Epidermal melanocyte (primary cell): Measurements from ENCODE around the gene OR4F6.
"Not testable (repeated sequence)": the region's sequence is repeated elsewhere in the genome, so short reads cannot be mapped to it uniquely, and the experiment has no call there.

ENCODE experiments used
- DNase-seq: peaks from one replicate; pipeline ENCODE4 v3.0.0; 2011; ENCODE audit warnings: low spot score; ENCODE audit not compliant: insufficient read length

Gene OR4F6

GRCh38 chr15:101803209-101803608 lies at the start of gene OR4F6:
Gene OR4F6 (plus strand): TSS chr15:101803509. CDS start chr15:101805720, 2,211 bp downstream.
- no peak for DNase-seq

DNA sequence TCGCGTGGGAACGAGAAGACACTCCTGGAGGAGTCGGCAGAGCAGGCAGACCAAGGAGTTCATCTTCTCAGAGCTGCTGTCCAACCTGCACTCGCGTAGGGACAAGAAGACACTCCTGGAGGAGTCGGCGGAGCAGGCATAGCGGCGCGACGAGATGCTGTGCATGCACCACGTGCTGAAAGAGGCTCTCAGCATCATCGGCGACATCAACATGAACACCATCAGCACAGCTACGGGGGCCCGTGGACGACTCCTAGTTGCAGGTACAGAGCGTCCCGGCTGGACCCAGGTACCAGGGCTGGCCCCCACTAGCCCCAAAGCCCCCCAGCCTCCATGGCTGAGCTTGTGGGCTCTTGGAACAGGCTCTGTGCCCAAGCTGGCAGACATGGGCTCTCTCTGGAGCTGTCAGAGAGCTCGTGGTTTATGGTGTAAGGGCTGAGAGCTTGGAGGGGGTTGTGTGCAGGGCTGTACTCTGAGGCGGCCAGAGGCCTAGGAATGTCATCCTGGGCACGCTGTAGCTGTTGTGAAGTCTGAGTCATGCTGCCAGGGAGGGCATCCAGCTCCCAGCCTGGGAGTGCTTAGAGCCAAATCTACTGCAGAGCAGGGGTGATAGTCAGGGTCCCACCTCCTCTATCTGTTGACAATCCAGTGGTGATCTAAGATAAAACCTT lies 38.5 kb upstream of the OR4F6 start:
- not testable (repeated sequence) for DNase-seq

GRCh38 chr15:101765340-101765671 lies 38.0 kb upstream of the OR4F6 start:
- not testable (repeated sequence) for DNase-seq

- DNase-seq, result no peak
These were observed 37.4 kb upstream of the OR4F6 start for GRCh38 chr15:101765772-101766456.

DNA sequence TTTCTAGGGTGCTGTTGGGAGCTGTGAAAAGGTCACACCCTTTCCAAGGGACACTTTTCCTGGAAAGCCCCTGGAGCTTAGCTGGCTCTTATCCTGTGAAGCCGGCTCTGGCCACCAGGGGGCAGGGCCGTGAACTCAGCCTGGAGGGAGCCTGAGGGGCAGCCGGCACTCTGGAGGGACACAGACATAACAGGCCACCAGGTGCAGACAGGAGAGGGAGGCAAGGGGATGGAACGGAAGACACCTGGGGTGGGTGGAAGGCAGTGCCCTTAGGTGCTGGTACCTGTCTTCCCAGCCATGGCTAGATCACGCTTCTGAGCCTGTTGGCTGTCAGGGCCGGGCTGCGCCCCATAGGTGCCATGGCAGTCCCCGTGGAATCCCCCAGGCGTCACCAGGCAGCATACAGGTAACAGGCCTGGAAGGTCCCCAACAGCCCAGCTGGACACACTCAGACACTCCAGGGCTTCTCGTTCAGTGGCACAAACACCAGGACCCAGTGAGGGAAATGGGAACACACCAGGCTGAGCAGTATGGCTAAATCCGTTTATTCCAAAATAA lies 36.1 kb upstream of the OR4F6 start:
- not testable (repeated sequence) for DNase-seq

GRCh38 chr15:101772921-101773320 lies 30.4 kb upstream of the OR4F6 start:
- no peak for DNase-seq

DNA sequence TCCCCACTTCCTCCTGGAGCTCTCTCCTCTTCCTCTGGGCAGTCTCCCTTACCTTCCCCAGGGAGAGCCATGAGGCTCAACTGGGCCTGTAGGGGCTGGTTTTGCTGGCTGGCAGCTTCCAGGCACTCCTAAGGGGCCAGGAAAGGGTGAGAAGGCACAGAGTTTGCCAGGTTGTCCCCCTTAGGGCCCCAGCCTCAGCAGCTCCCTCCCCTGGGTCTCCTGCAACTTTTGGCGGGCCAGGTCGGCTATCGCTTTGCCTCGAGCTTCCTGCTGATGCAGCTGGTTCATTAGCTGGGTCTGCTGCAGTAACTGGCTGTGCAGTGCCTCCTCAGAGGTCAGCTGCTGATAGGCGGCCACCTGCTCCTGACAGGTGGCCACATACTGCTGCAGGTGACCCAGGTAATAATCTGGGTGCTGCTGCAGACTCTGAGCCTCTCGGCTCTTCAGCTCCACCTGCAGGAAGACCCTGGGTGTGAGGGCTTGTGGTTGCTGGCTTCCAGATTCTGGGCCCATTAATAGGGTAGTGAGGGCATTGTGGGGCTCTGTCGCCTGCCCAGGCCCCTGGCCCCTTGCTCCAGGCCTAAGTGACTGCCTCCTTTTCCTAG lies 29.7 kb upstream of the OR4F6 start:
- no peak for DNase-seq

- no peak for DNase-seq
These were observed 28.2 kb upstream of the OR4F6 start for GRCh38 chr15:101775136-101775535.

DNA sequence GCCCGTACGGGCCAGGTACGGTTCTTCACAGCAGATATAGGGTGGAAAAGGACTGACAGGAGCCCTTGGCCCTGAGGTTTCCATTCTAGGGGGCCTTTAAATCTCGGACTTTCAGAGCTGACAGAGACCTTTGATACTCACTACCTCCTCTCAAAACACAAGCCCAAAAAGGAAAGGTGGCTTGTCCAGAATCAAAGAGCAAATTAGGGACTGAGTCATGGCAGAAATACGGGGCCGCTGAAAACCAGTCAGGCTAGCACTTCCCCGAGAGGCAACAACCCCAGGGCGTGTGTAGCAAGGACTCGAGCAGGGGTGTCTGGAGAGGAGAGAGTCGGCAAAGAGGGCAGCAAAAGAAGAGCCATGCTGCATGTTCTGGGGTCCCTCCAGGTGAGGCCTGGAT lies 24.7 kb upstream of the OR4F6 start:
- not testable (repeated sequence) for DNase-seq

- not testable (repeated sequence) for DNase-seq
These were observed 23.1 kb upstream of the OR4F6 start for GRCh38 chr15:101780225-101780624.

GRCh38 chr15:101781928-101782327 lies 21.4 kb upstream of the OR4F6 start:
- no peak for DNase-seq

DNA sequence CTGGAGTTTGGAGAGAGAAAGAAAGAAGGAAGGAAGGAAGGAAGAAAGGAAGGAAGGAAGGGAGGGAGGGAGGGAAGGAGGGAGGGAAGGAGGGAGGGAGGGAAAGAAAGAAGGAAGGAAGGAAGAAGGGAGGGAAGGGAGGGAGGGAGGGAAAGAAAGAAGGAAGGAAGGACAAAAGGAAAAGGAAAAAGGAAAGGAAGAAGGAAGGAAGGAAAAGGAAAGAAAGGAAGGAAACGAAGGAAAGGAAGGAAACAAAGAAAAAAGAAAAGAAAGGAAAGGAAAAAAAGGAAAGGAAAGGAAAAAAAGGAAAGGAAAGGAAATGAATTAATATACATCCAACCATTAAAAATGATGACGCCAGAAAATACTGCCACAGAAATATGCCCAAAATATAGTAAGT lies 18.7 kb upstream of the OR4F6 start:
- DNase-seq, result no peak

DNA sequence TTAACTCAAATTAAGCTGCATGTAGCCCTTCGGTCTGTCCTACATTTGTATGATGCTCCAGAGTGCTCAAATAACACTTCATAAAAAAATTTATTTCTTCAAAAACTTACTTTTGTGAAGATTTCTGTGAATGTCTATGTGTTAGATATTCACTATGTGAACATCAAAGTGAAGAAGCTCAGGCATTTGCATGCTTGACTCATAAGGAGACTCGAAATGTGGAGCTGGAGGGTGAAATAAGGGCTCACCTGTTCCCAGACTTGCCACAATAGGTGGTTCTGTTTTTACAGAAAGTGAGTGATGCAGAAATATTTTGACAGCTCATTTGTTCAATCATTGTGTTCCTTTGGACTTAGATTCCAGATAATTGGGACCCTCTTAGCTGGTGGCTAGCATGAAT lies 16.9 kb upstream of the OR4F6 start:
- DNase-seq, result not testable (repeated sequence)

GRCh38 chr15:101788001-101788400 lies 15.3 kb upstream of the OR4F6 start:
- not testable (repeated sequence) for DNase-seq

DNA sequence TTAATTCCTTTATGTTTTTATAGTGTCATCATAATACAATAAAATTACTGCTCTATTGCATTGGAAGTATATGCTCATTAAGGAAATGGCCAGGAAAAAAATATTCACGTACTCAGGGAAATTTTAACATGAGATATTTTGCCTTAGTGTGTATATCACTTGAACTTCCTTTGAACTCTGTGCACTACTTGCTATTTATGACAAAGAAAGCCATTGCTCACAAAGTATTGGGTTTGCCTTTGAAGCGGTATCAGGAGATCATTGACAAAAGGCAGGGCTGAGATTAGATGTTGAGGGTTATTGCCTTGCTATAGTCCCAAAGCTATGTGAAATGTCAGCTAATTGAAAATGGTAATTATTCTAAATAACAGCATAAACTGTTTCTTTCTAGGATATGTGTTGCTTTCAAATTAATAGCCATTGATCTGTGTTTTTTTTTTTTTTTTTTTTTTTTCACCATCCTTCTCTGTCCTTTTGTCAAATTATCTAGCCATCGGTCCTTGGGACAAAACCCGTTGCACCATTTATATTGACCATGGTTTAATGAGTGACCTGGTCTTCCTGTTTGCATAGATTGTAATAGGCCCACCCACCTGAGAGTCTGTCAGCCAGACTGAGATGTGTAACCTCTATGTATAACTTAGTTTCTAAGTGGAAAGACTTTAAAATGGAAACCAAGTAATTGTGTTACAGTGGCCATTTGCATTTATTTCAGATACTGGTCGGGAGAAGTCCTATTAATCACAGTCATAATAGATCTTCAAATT lies 14.6 kb upstream of the OR4F6 start:
- DNase-seq, result not testable (repeated sequence)

GRCh38 chr15:101790748-101791147 lies 12.6 kb upstream of the OR4F6 start:
- not testable (repeated sequence) for DNase-seq

DNA sequence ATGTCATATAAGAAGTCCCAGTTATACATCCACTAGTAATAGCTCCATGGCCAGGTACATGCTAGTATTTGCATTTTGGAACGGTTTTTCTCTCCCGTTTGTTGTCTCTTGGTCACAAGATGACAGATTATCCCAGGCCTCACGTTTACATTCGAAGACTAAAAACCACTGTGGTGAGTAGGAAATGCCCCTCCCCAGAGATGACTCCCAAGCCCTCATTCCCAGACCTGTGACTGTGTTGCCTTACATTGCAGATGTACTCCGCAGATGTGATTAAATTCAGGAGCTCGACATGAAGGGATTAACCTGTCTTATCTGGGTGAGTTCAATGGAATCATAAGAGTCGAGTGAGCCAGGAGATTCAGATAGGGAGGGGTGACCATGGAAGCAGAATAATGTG lies 9.3 kb upstream of the OR4F6 start:
- not testable (repeated sequence) for DNase-seq

- DNase-seq, result no peak
These were observed 7.9 kb upstream of the OR4F6 start for GRCh38 chr15:101795455-101795854.

DNA sequence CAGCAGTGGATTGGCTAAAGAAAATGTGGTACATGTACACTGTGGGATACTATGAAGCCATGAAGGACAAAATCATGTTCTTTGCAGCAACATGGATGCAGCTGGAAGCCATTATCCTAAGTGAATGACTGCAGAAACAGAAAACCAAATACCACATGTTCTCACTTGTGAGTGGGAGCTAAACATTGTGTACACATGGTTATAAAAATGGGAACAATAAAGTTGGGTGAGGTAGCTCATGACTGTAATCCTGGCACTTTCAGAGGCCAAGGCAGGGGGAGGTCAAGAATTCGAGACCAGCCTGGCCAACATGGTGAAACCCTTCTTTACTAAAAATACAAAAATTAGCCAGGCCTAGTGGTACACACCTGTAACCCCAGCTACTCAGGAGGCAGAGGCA lies 3.6 kb upstream of the OR4F6 start:
- no peak for DNase-seq

- DNase-seq, result no peak
These were observed 2.3 kb upstream of the OR4F6 start for GRCh38 chr15:101801048-101801447.

DNA sequence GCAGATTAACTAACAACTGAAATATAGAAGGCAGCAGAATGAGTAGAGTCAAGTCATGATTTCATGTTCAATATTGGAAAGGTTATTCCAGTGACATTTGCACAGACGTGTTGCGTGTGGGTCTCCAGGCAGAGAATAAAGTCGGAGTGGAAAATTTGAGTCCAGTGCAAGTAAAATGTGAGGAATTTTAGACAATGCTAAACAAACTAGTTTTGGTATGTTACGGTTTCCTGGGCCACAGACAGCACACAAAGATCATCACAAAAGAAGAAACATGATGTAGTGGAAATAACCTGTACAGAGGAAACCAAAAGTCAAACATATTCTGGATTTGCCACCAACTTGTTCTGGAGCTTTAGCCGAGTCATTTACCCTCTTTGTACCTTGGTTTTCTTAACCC lies 367 bp downstream of the OR4F6 start:
- DNase-seq, result no peak

- DNase-seq, result no peak
These were observed 1.1 kb downstream of the OR4F6 start for GRCh38 chr15:101804375-101804774.
